Neural crest cell (in vitro differentiated cells): ENCODE data around the gene DPP8. TPM values are rescaled to one million over a fixed set of nuclear protein-coding genes. Genes with fewer than 3 reads are reported as not detected.

Experiments
- DNase-seq: peaks from one replicate; pipeline ENCODE4 v3.0.0; 2021; ENCODE audit warnings: low read depth, mixed read lengths, low spot score
- H3K27ac Mint-ChIP-seq: one replicate; pipeline ENCODE4 v1.8.0; 2021; ENCODE audit warnings: mild to moderate bottlenecking, mixed read lengths; ENCODE audit not compliant: unreplicated experiment
- H3K27me3 Mint-ChIP-seq: 2 replicates; pipeline ENCODE4 v1.8.0; 2021; ENCODE audit warnings: low read depth, mild to moderate bottlenecking, mixed read lengths
- H3K36me3 Mint-ChIP-seq: 2 replicates; pipeline ENCODE4 v1.8.0; 2021; ENCODE audit warnings: low read depth, mild to moderate bottlenecking, mixed read lengths
- H3K4me1 Mint-ChIP-seq: 2 replicates; pipeline ENCODE4 v1.8.0; 2021; ENCODE audit warnings: mixed read lengths
- H3K4me3 Mint-ChIP-seq: one replicate; pipeline ENCODE4 v1.8.0; 2021; ENCODE audit warnings: mild to moderate bottlenecking, mixed read lengths
- H3K9me3 Mint-ChIP-seq: 2 replicates; pipeline ENCODE4 v1.8.0; 2021; ENCODE audit warnings: mixed read lengths
- CTCF ChIP-seq: fragments of 200-600 bp; sonication (generic); conservative IDR thresholded peaks from 2 replicates; pipeline ENCODE4 v1.5.0; 2021; ENCODE audit warnings: antibody characterized with exemption, mild to moderate bottlenecking
- total RNA-seq: library from RNA; stranded (reverse); gene quantifications from 2 replicates; pipeline ENCODE4 v1.2.1, GENCODE V29; 2021

The DPP8 gene
- total RNA-seq, 1 donor from 2014 or later = 26.1 TPM

GRCh38 chr15:65396283-65396964, 121.1 kb downstream of the DPP8 start:
- DNase-seq = no peak
- no peak overlapping the region for H3K4me3 Mint-ChIP-seq

GRCh38 chr15:65395567-65396202, 121.8 kb downstream of the DPP8 start:
- no peak for TF ChIP-seq CTCF
- Mint-ChIP-seq H3K4me3 (no peak overlapping the region), H3K27me3 (peaks cover 3% of the 10 kb centered on the region), H3K4me1 (peaks cover 2% of the 10 kb centered on the region), H3K27ac (no peak overlapping the region), H3K36me3 (no peaks in the 10 kb centered on the region), H3K9me3 (no peaks in the 10 kb centered on the region)
- DNase-seq = no peak

More at GRCh38 chr15:65396283-65396964, 121.1 kb downstream of the DPP8 start:
- Mint-ChIP-seq H3K4me1 (peaks cover 10% of the 10 kb centered on the region), H3K36me3 (no peaks in the 10 kb centered on the region), H3K27ac (no peak overlapping the region), H3K9me3 (no peaks in the 10 kb centered on the region), H3K27me3 (peaks cover 3% of the 10 kb centered on the region)
- TF ChIP-seq CTCF = no peak

GRCh38 chr15:65394936-65395335, 122.6 kb downstream of the DPP8 start:
- H3K27me3 Mint-ChIP-seq = peaks cover 3% of the 10 kb centered on the region
- H3K4me1 Mint-ChIP-seq = no peaks in the 10 kb centered on the region
- no peak overlapping the region for H3K27ac Mint-ChIP-seq
- no peaks in the 10 kb centered on the region for H3K9me3 Mint-ChIP-seq
- no peak for DNase-seq
- no peak for TF ChIP-seq CTCF
- H3K36me3 Mint-ChIP-seq = no peaks in the 10 kb centered on the region
- H3K4me3 Mint-ChIP-seq = no peak overlapping the region

GRCh38 chr15:65394280-65394789, 123.2 kb downstream of the DPP8 start:
- Mint-ChIP-seq H3K4me1 (peaks cover 4% of the 10 kb centered on the region), H3K27ac (no peak overlapping the region), H3K36me3 (no peaks in the 10 kb centered on the region), H3K9me3 (no peaks in the 10 kb centered on the region), H3K27me3 (peaks cover 3% of the 10 kb centered on the region), H3K4me3 (no peak overlapping the region)
- no peak for TF ChIP-seq CTCF
- no peak for DNase-seq

- H3K4me1 Mint-ChIP-seq = peaks cover 5% of the 10 kb centered on the region
- no peak overlapping the region for H3K27ac Mint-ChIP-seq
Observed at GRCh38 chr15:65393557-65393956, 123.9 kb downstream of the DPP8 start.

More at GRCh38 chr15:65393557-65393956, 123.9 kb downstream of the DPP8 start:
- Mint-ChIP-seq H3K4me3 (no peak overlapping the region), H3K36me3 (no peaks in the 10 kb centered on the region), H3K9me3 (no peaks in the 10 kb centered on the region), H3K27me3 (peaks cover 3% of the 10 kb centered on the region)
- TF ChIP-seq CTCF = no peak
- DNase-seq = no peak
